ENCODE data around the gene RHBDL1.

Gene RHBDL1

GRCh38 chr16:669666-670065 is 5.8 kb upstream of the RHBDL1 start:
- TF ChIP-seq TAF1 (IDR thresholded peaks at IDR 0.05; ENCODE audit: low read depth) (no peak), CREB1 (IDR thresholded peaks at IDR 0.05; ENCODE audit: low read depth) (no peak), NFIC (IDR thresholded peaks at IDR 0.05) (no peak), EGR1 (IDR thresholded peaks at IDR 0.05) (no peak), REST (IDR thresholded peaks at IDR 0.05; ENCODE audit: low read depth) (no peak), YY1 (IDR thresholded peaks at IDR 0.05; ENCODE audit: low read depth) (no peak), MAX (IDR thresholded peaks at IDR 0.05) (no peak), CEBPB (IDR thresholded peaks at IDR 0.05) (no peak), EP300 (IDR thresholded peaks at IDR 0.05; ENCODE audit: borderline replicate concordance) (no peak), RAD21 (IDR thresholded peaks at IDR 0.05; ENCODE audit: low read depth) (no peak), TCF12 (IDR thresholded peaks at IDR 0.05; ENCODE audit: low read depth) (no peak), TEAD4 (IDR thresholded peaks at IDR 0.05) (no peak), USF1 (IDR thresholded peaks at IDR 0.05) (no peak), FOXM1 (IDR thresholded peaks at IDR 0.05; ENCODE audit: borderline replicate concordance, low read depth) (no peak), ZBTB7A (IDR thresholded peaks at IDR 0.05; ENCODE audit: low read depth) (no peak)

- TF ChIP-seq ZBTB7A (IDR thresholded peaks at IDR 0.05; ENCODE audit: low read depth) (no peak), FOXM1 (IDR thresholded peaks at IDR 0.05; ENCODE audit: borderline replicate concordance, low read depth) (no peak), MAX (IDR thresholded peaks at IDR 0.05) (no peak), EGR1 (IDR thresholded peaks at IDR 0.05) (no peak), CEBPB (IDR thresholded peaks at IDR 0.05) (no peak), NFIC (IDR thresholded peaks at IDR 0.05) (no peak), RAD21 (IDR thresholded peaks at IDR 0.05; ENCODE audit: low read depth) (no peak), EP300 (IDR thresholded peaks at IDR 0.05; ENCODE audit: borderline replicate concordance) (no peak), CREB1 (IDR thresholded peaks at IDR 0.05; ENCODE audit: low read depth) (no peak), TAF1 (IDR thresholded peaks at IDR 0.05; ENCODE audit: low read depth) (no peak), TCF12 (IDR thresholded peaks at IDR 0.05; ENCODE audit: low read depth) (no peak), TEAD4 (IDR thresholded peaks at IDR 0.05) (no peak), REST (IDR thresholded peaks at IDR 0.05; ENCODE audit: low read depth) (no peak), USF1 (IDR thresholded peaks at IDR 0.05) (no peak)
Measured at GRCh38 chr16:670485-671352, 4.8 kb upstream of the RHBDL1 start.

GRCh38 chr16:671353-672131 is 3.9 kb upstream of the RHBDL1 start:
- TF ChIP-seq USF1 (IDR thresholded peaks at IDR 0.05) = no peak
- TF ChIP-seq CREB1 (IDR thresholded peaks at IDR 0.05; ENCODE audit: low read depth) = no peak
- 0 out of 2 replicates have a peak, but pooled peaks have one; percentile 18 for TF ChIP-seq NFIC (IDR thresholded peaks at IDR 0.05)
- no peak for TF ChIP-seq MAX (IDR thresholded peaks at IDR 0.05)

- TF ChIP-seq YY1 (IDR thresholded peaks at IDR 0.05; ENCODE audit: low read depth) (no peak), TEAD4 (IDR thresholded peaks at IDR 0.05) (no peak), NFIC (IDR thresholded peaks at IDR 0.05) (no peak)
Measured at GRCh38 chr16:672371-672770, 3.1 kb upstream of the RHBDL1 start.

- no peak for TF ChIP-seq EP300 (IDR thresholded peaks at IDR 0.05; ENCODE audit: borderline replicate concordance)
- TF ChIP-seq NFIC (IDR thresholded peaks at IDR 0.05) = no peak
- no peak for TF ChIP-seq CREB1 (IDR thresholded peaks at IDR 0.05; ENCODE audit: low read depth)
- no peak for TF ChIP-seq TEAD4 (IDR thresholded peaks at IDR 0.05)
- no peak for TF ChIP-seq EGR1 (IDR thresholded peaks at IDR 0.05)
- TF ChIP-seq RAD21 (IDR thresholded peaks at IDR 0.05; ENCODE audit: low read depth) = no peak
- no peak for TF ChIP-seq ZBTB7A (IDR thresholded peaks at IDR 0.05; ENCODE audit: low read depth)
- TF ChIP-seq REST (IDR thresholded peaks at IDR 0.05; ENCODE audit: low read depth) = no peak
- no peak for TF ChIP-seq MAX (IDR thresholded peaks at IDR 0.05)
- TF ChIP-seq CEBPB (IDR thresholded peaks at IDR 0.05) = no peak
- TF ChIP-seq TCF12 (IDR thresholded peaks at IDR 0.05; ENCODE audit: low read depth) = no peak
Measured at GRCh38 chr16:672851-673250, 2.6 kb upstream of the RHBDL1 start.

Data from Ishikawa (cell line).